Right lobe of liver (tissue), 6 donors: ENCODE measurements around the gene NBEA. TPM values are rescaled to one million over a fixed set of nuclear protein-coding genes. Genes with fewer than 3 reads are reported as not detected.

Experiments used
- ATAC-seq, 4 donors: fragments of 200-7000 bp; cut with Tn5 transposase; one replicate each; pipeline ENCODE4 v1.9.1; 2020; ENCODE audit warnings: mild to moderate bottlenecking in 4 of 4, moderate library complexity in 4 of 4
- DNase-seq, 3 donors: peaks; one replicate each; pipeline ENCODE4 v3.0.0-alpha.2; 2020
- H3K27ac ChIP-seq, 3 donors: fragments of 200-600 bp; one replicate each; pipeline ENCODE4 v1.8.0; 2022
- H3K27me3 ChIP-seq, 2 donors: fragments of 200-600 bp; one replicate each; pipeline ENCODE4 v1.8.0; 2022
- H3K36me3 ChIP-seq, 4 donors: fragments of 200-600 bp; sonication (generic) in 1 of 4; one replicate each; pipeline versions ENCODE4 v1.5.1 to v1.8.0; 2017 to 2022; ENCODE audit warnings: control low read depth in 1 of 4
- H3K4me1 ChIP-seq, 4 donors: fragments of 200-600 bp; sonication (generic) in 1 of 4; one replicate each; pipeline versions ENCODE4 v1.5.1 to v1.8.0; 2017 to 2022; ENCODE audit warnings: control low read depth in 1 of 4
- H3K4me3 ChIP-seq, 3 donors: fragments of 200-600 bp; one replicate each; pipeline ENCODE4 v1.8.0; 2022
- H3K9me3 ChIP-seq, 4 donors: fragments of 200-600 bp; sonication (generic) in 1 of 4; one replicate each; pipeline versions ENCODE4 v1.5.1 to v1.8.0; 2017 to 2022; ENCODE audit warnings: control low read depth in 1 of 4
- POLR2A ChIP-seq: fragments of 450-650 bp; IDR thresholded peaks from one replicate; pipeline ENCODE4 v1.6.1; 2017; ENCODE audit warnings: antibody characterized with exemption, mild to moderate bottlenecking
- WGBS: methylation state at CpG from one replicate; pipeline ENCODE4 v1.1.6; 2018; ENCODE audit warnings: low coverage, low lambda C conversion rate; ENCODE audit not compliant: insufficient coverage; ENCODE audit errors: missing lambda C conversion rate; 5-methylcytosine and 5-hydroxymethylcytosine counted together
- intact Hi-C, 2 donors: fragments of 100-400 bp; cut with DNase I; formaldehyde crosslinking; loops; one replicate each; pipeline versions ENCODE4 v1.11.2 to v1.14.1; 2022
- total RNA-seq, 6 experiments: library from RNA; depleted of rRNA in 2 of 6; stranded (reverse); fragments of >200 nt in 2 of 6; fragmentation: NEBNext Ultra II Directional in 3 of 6; extraction: Animal tissue kit (Norgen Biotek cat#: 25700) in 3 of 6; gene quantifications; one replicate each; pipeline versions ENCODE4 v1.1.0 to v1.2.4, GENCODE V29; 2016 to 2023
- TF ChIP-seq, protein P1 (sequence below), 4 donors: fragments of 200-600 bp in 3 of 4; fragments of 450-650 bp in 1 of 4; IDR thresholded peaks; one replicate each; pipeline versions ENCODE4 v1.5.1 to v1.8.0; 2016 to 2022; ENCODE audit warnings: antibody characterized with exemption in 4 of 4, mild to moderate bottlenecking in 2 of 4
- donor health status: DM: no; HTN: yes; CAD: no.
- donor health status: DM: no; HTN: no; CAD: no.
- donor health status: DM: no; HTN: no; CAD: no.
- donor health status: DM: no; HTN: yes; CAD: no.
- donor health status: DM: no; HTN: yes; CAD: no.

NBEA gene
- total RNA-seq, 6 experiments from 2014 or later, result 0.62 to 1.7 (median 0.75) TPM

DNA sequence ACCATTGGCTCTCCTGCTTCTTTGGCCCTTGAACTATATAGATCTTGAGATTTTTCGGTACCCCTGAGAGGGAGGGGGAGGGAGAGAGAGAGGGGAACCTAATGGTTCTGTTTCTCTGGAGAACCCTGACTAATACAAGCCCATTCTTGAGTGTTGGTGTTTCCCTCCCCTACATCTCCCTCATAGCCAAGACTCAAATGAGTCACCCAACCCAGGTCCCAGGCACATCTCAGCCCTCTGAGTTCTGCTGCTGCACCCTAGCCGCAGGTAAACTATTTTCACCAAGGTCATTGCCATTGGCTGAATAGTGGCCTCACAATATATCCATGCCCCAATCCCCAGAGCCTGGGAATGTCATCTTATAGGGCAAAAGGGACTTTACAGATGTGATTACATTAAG lies 760.2 kb downstream of the NBEA start:
- intact Hi-C loops, result no loop called here
- H3K27me3 ChIP-seq, result no peaks in the 10 kb centered on the region
- TF ChIP-seq POLR2A, result no peak
- TF ChIP-seq, protein P1, sequence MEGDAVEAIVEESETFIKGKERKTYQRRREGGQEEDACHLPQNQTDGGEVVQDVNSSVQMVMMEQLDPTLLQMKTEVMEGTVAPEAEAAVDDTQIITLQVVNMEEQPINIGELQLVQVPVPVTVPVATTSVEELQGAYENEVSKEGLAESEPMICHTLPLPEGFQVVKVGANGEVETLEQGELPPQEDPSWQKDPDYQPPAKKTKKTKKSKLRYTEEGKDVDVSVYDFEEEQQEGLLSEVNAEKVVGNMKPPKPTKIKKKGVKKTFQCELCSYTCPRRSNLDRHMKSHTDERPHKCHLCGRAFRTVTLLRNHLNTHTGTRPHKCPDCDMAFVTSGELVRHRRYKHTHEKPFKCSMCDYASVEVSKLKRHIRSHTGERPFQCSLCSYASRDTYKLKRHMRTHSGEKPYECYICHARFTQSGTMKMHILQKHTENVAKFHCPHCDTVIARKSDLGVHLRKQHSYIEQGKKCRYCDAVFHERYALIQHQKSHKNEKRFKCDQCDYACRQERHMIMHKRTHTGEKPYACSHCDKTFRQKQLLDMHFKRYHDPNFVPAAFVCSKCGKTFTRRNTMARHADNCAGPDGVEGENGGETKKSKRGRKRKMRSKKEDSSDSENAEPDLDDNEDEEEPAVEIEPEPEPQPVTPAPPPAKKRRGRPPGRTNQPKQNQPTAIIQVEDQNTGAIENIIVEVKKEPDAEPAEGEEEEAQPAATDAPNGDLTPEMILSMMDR (IDR thresholded peaks at IDR 0.05), result no peak
- no peaks in the 10 kb centered on the region for H3K36me3 ChIP-seq
- WGBS, result 100% methylated on average over 1 of the region's 2 CpGs
- no peaks in the 10 kb centered on the region for H3K4me1 ChIP-seq
- ATAC-seq (no peak), DNase-seq (no peak)
- H3K9me3 ChIP-seq, result no peaks in the 10 kb centered on the region
- no peak overlapping the region for H3K4me3 ChIP-seq
- no peak overlapping the region for H3K27ac ChIP-seq

DNA sequence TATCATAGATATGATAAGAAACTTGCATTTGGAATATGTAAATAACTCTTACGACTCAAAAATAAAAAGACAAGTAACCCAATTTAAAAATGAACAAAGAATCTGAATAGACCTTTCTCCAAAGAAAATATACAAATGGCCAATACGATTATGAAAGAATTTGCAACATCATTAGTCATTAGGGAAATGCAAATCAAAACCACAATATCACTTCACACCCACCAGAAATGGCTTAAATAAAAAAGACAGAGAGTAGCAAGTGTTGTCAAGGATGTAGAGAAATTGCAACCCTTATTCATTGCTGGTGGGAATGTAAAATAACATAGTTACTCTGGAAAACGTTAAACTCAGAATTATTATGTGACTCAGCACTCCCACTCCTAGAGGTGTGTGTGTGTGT lies 761.0 kb downstream of the NBEA start:
- 44% methylated on average over 3 of the region's 3 CpGs for WGBS
- Histone ChIP-seq H3K9me3 (no peaks in the 10 kb centered on the region), H3K36me3 (no peaks in the 10 kb centered on the region), H3K27ac (no peak overlapping the region), H3K4me1 (no peaks in the 10 kb centered on the region), H3K4me3 (no peak overlapping the region), H3K27me3 (no peaks in the 10 kb centered on the region)
- no peak for ATAC-seq
- no peak for DNase-seq
- intact Hi-C loops, result no loop called here
- TF ChIP-seq, protein P1 (IDR thresholded peaks at IDR 0.05), result no peak
- TF ChIP-seq POLR2A, result no peak

DNA sequence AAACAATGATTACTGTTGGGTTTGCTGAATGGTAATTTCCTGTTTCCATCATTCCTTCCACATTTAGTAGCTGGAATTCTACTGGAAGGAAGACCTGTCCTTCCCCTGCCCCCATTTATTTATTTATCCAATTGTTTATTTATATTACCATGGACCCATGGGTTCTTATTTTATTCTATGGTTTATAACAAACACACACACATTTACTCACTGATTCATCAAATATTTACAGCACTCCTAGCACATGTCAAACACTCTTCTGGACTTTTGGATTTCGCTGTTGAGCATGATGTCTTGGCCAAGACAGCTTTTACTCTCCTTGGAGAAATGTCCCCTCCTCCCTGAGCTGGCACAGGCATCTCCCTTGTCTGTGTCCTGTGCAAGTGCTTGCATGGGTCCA lies 762.3 kb downstream of the NBEA start:
- Histone ChIP-seq H3K27ac (no peak overlapping the region), H3K36me3 (no peaks in the 10 kb centered on the region), H3K4me3 (no peak overlapping the region), H3K27me3 (no peaks in the 10 kb centered on the region), H3K4me1 (no peaks in the 10 kb centered on the region), H3K9me3 (no peaks in the 10 kb centered on the region)
- ATAC-seq (no peak), DNase-seq (no peak)
- WGBS, result 100% methylated on average over 1 of the region's 1 CpG
- TF ChIP-seq, protein P1 (IDR thresholded peaks at IDR 0.05), result no peak
- intact Hi-C loops, result no loop called here

DNA sequence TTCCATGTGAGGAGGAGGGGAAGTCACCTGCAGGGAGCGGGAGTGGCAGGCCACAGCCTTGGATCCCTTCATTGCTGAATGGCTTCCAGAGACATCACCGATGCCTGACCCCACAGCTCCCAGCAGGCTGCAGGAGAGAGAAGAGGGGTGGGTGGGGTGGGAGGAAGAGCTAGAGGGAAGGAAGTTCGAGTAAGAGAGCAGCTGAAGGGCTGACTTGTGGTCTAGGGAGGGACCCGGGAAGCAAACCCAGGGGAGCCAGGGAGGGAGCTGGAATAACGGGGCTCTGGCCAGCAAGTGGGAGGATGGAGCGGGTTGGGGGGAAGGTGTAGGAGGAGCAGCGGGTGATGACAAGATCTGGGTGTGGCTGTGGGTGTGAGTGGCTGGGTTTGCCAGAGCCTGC lies 764.2 kb downstream of the NBEA start:
- TF ChIP-seq, protein P1 (IDR thresholded peaks at IDR 0.05), result no peak
- no peaks in the 10 kb centered on the region for H3K9me3 ChIP-seq
- no peak for DNase-seq
- no peaks in the 10 kb centered on the region for H3K36me3 ChIP-seq
- no peaks in the 10 kb centered on the region for H3K4me1 ChIP-seq
- no peaks in the 10 kb centered on the region for H3K27me3 ChIP-seq
- no peak overlapping the region for H3K27ac ChIP-seq
- intact Hi-C loops, result no loop called here
- no peak overlapping the region for H3K4me3 ChIP-seq
- no peak for ATAC-seq
- 68% methylated on average over 6 of the region's 7 CpGs for WGBS

DNA sequence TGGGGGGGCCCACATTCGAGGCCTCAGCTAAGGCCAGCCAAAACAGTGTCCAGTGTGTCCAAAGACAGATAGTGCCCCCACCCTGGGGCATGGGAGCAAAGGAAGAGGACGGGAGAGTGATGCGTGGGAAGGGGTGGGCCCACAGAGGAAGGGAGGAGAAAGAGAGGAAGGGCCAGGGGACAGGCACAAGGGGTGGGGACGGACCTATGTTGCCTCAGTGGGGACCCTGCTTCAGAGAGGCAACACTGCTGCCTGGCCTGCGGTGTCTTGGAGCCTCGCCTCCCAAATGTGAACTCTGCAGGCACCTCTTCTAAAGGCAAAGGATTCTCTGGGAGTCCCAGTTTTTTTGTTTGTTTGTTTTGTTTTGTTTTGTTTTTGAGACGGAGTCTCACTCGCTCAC lies 764.7 kb downstream of the NBEA start:
- no peak for TF ChIP-seq POLR2A
- TF ChIP-seq, protein P1 (IDR thresholded peaks at IDR 0.05), result no peak
- H3K36me3 ChIP-seq, result no peaks in the 10 kb centered on the region
- H3K27ac ChIP-seq, result no peak overlapping the region
- H3K27me3 ChIP-seq, result no peaks in the 10 kb centered on the region
- WGBS, result 68% methylated on average over 5 of the region's 8 CpGs
- no peak overlapping the region for H3K4me3 ChIP-seq
- no peaks in the 10 kb centered on the region for H3K4me1 ChIP-seq
- intact Hi-C loops, result no loop called here
- no peak for DNase-seq
- no peak for ATAC-seq
- no peaks in the 10 kb centered on the region for H3K9me3 ChIP-seq
